Lower lobe of right lung (tissue), 2 donors: Measurements from ENCODE around the gene DPYD. TPM values are rescaled to one million over a fixed set of nuclear protein-coding genes. Genes with fewer than 3 reads are reported as not detected.
A peak's percentile ranks its signal among the peaks of the same experiment; 100 is the strongest.

Experiments
- ATAC-seq, 2 donors: fragments of 200-7000 bp; cut with Tn5 transposase; one replicate each; pipeline ENCODE4 v1.9.1; 2020 to 2022; ENCODE audit warnings: mild to moderate bottlenecking in 2 of 2, moderate library complexity in 2 of 2
- DNase-seq: peaks from one replicate; pipeline ENCODE4 v3.0.0-alpha.2; 2020
- H3K27ac ChIP-seq: fragments of 200-600 bp; one replicate; pipeline ENCODE4 v1.8.0; 2022
- H3K27me3 ChIP-seq: fragments of 200-600 bp; one replicate; pipeline ENCODE4 v1.8.0; 2022; ENCODE audit warnings: low read depth
- H3K36me3 ChIP-seq: fragments of 200-600 bp; one replicate; pipeline ENCODE4 v1.8.0; 2022; ENCODE audit warnings: mild to moderate bottlenecking
- H3K4me1 ChIP-seq: fragments of 200-600 bp; one replicate; pipeline ENCODE4 v1.8.0; 2022
- H3K4me3 ChIP-seq: fragments of 200-600 bp; one replicate; pipeline ENCODE4 v1.8.0; 2022; ENCODE audit warnings: mild to moderate bottlenecking
- H3K9me3 ChIP-seq: fragments of 200-600 bp; one replicate; pipeline ENCODE4 v1.8.0; 2022
- intact Hi-C: fragments of 100-400 bp; cut with DNase I; formaldehyde crosslinking; loops from one replicate; pipeline ENCODE4 v1.11.0; 2022
- long read RNA-seq: library from polyadenylated mRNA; unstranded; transcript quantifications from one replicate; pipeline ENCODE4 v2.0.0, GENCODE V29; 2021
- total RNA-seq: library from RNA; stranded (reverse); fragmentation: NEBNext Ultra II Directional; extraction: Animal tissue kit (Norgen Biotek cat#: 25700); gene quantifications from one replicate; pipeline ENCODE4 v1.2.1, GENCODE V29; 2021
- TF ChIP-seq, protein P1 (sequence below): fragments of 200-600 bp; IDR thresholded peaks from one replicate; pipeline ENCODE4 v1.8.0; 2022; ENCODE audit warnings: antibody characterized with exemption, mild to moderate bottlenecking
- donor health status: DM: no; HTN: yes; CAD: no; lungs with severe emphysema.

DPYD gene
- total RNA-seq, result 91.9 TPM
- long read RNA-seq, full-length matches to known transcripts, result 47 of 131 reads
- long read RNA-seq, partial matches to known transcripts, result 38 of 131 reads
- long read RNA-seq, other reads (novel, unspliced or antisense), result 46 of 131 reads

DNA sequence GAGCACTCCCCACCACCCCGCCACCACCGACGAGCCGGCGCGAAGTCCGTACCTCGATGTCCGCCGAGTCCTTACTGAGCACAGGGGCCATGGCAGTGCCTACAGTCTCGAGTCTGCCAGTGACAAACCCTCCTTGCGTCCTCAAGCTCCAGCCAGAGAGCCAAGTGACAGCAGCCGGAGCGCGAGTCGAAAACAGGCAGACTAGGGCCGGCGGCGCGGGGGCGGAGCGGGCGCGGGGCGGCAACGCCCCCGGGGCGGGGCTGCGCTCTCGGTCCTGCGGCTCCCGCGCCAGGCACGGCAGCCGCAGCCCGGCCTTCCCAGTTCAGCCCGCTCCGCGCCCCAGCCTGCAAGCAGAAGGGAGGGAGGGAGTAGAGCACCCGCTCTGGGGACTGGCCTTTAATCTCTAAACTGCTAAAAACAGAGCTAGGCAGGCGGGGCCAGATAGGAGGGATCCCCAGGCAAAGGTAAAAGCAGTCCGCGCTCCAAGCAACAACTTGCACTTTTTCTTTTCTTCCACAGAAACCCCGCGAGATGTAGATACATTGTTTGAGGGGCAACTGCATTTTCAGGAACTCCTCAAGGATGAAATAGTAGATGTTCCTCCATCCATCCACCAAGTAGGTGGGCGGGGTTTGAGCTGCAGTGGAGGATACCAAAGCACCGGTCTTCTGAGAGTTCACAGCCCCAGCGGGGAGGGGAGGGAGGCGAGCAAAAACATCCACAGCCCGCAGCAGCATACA lies at the start of gene DPYD:
TSS of gene DPYD (minus strand) at position 203 of the 740 bp plus-strand sequence. CDS start at position 91, 112 bp downstream.
- Histone ChIP-seq H3K4me1 (peaks cover 34% of the 10 kb centered on the region), H3K27ac (peak within 1 kb of the TSS; percentile 91), H3K27me3 (no peaks in the 10 kb centered on the region), H3K4me3 (peak within 1 kb of the TSS; percentile 89), H3K9me3 (no peaks in the 10 kb centered on the region), H3K36me3 (no peaks in the 10 kb centered on the region)
- TF ChIP-seq, protein P1, sequence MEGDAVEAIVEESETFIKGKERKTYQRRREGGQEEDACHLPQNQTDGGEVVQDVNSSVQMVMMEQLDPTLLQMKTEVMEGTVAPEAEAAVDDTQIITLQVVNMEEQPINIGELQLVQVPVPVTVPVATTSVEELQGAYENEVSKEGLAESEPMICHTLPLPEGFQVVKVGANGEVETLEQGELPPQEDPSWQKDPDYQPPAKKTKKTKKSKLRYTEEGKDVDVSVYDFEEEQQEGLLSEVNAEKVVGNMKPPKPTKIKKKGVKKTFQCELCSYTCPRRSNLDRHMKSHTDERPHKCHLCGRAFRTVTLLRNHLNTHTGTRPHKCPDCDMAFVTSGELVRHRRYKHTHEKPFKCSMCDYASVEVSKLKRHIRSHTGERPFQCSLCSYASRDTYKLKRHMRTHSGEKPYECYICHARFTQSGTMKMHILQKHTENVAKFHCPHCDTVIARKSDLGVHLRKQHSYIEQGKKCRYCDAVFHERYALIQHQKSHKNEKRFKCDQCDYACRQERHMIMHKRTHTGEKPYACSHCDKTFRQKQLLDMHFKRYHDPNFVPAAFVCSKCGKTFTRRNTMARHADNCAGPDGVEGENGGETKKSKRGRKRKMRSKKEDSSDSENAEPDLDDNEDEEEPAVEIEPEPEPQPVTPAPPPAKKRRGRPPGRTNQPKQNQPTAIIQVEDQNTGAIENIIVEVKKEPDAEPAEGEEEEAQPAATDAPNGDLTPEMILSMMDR, result no peak
- intact Hi-C loops, result no loop called here
- DNase-seq (peak; percentile 93), ATAC-seq (peak; percentile 98)

DNA sequence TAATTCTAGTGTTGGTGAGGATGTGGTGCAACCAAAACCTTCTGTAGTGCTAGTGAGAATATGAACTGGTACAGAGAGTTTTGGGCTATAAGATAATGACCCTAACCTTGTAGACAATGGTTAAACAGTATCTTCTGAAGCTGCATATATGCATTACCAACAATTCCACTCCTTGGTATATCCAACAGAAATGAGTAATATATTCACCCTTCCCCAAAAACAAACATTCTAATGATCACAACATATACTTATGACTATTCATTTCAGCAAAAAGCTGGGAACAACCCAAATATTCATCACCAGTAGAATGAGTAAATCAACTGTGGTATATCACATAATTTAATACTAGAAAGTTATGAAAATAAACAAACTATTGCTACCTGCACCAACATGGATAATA lies 39.6 kb upstream of the DPYD start:
- Histone ChIP-seq H3K27me3 (no peaks in the 10 kb centered on the region), H3K27ac (no peak overlapping the region), H3K4me1 (no peaks in the 10 kb centered on the region), H3K9me3 (no peaks in the 10 kb centered on the region), H3K4me3 (no peak overlapping the region), H3K36me3 (no peaks in the 10 kb centered on the region)
- ATAC-seq (no peak), DNase-seq (no peak)
- intact Hi-C loops, result no loop called here
- TF ChIP-seq, protein P1, result no peak

DNA sequence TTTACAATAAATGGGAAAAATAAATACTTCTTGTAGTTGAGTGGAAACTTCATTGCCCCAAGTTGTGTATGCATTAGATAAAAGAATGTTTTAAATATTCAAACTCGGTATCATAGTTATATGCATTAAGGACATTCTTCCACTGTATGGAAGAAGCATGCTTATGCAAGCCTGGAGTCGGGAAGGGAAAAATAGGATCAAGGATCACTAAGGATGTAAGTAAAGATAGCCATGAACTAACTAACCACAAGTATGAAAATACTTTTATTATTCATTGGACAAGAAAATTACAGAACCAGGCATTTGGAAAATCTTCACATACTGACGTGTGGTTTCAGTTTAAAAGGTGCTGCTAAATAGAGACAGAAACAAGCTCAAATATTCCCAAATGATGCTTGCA lies 26.9 kb upstream of the DPYD start:
- Histone ChIP-seq H3K27me3 (no peaks in the 10 kb centered on the region), H3K36me3 (no peaks in the 10 kb centered on the region), H3K27ac (no peak overlapping the region), H3K4me1 (no peaks in the 10 kb centered on the region), H3K9me3 (no peaks in the 10 kb centered on the region), H3K4me3 (no peak overlapping the region)
- DNase-seq (no peak), ATAC-seq (no peak)
- intact Hi-C loops, result no loop called here
- TF ChIP-seq, protein P1, result no peak

DNA sequence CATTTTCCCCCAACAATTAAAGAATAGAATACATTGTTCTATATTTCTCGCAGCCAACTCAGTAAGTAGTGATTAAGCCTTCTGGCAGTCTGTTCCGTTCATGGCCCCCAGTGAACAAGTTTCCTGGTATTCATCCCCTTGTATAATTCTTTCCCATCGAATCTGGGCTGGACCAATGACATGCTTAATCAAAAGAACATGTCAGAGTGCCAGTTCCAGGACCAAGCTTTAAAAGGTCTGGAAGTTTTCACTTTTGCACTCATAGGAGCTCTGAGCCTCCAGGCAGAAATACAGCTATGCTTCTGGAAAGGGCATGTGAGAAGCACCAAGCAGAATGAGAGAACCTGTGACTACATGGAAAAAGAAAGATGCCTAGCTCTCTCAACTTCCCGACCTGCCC lies 22.5 kb upstream of the DPYD start:
- ATAC-seq (no peak), DNase-seq (no peak)
- TF ChIP-seq, protein P1, result no peak
- Histone ChIP-seq H3K27me3 (no peaks in the 10 kb centered on the region), H3K4me3 (no peak overlapping the region), H3K36me3 (no peaks in the 10 kb centered on the region), H3K27ac (no peak overlapping the region), H3K4me1 (no peaks in the 10 kb centered on the region), H3K9me3 (no peaks in the 10 kb centered on the region)
- intact Hi-C loops, result no loop called here

DNA sequence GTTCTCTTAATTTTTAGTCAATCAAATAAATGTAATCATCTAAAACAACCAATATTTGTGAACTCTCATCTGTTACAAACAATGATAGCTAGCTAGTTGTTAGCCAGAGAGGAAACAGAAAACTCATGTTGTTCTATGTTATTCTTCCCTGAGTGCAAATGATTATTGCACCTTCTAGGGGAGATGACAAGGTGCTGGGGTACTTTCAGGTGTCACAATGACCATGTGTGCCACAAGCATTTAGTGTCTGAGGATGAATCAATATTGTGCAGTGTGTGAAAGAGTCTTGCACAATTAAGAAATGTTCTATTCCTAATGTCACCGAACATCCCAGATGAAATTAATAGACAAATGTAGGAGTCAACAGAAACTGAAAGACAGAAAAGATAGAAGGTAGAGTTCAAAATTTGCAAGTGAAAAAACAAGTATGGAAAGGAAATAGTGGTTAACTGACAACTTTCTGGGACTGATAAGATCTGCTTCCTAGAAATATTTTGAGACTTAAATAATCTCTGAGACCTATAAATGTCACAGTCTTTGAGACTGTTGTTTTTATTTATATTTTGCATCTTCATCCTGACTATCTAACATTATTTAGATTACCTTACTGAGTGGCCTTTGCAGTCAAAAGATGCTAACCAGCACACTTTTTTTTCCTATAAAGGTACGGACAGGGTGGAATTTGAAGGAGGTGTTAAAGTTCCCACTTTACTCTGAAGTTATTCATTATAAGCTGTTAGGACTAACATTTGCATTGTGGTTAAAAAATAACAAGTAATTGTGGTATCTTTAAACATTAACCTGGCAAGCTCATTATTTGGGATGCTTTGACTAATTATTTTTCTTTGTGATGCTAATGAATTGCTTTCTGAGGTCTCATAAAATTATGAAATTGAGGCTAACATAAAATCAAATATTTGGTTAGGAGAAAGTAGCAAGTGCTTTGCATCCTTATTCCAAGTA lies 21.6 kb upstream of the DPYD start:
- H3K27me3 ChIP-seq, result no peaks in the 10 kb centered on the region
- no peaks in the 10 kb centered on the region for H3K36me3 ChIP-seq
- intact Hi-C loops, result no loop called here
- no peaks in the 10 kb centered on the region for H3K9me3 ChIP-seq
- no peak for ATAC-seq
- no peak overlapping the region for H3K27ac ChIP-seq
- TF ChIP-seq, protein P1, result no peak
- DNase-seq, result no peak
- no peaks in the 10 kb centered on the region for H3K4me1 ChIP-seq
- no peak overlapping the region for H3K4me3 ChIP-seq
